ENCODE data around the gene GPR153. TPM values are rescaled to one million over a fixed set of nuclear protein-coding genes. Genes with fewer than 3 reads are reported as not detected.

The GPR153 gene
- total and polyA plus RNA-seq, 2 donors (not counting 1 experiment from before 2014, with no cell fraction given) = 0.04 to 0.20 TPM

GRCh38 chr1:6208723-6209660, 51.9 kb downstream of the GPR153 start:
- Histone ChIP-seq H3K9ac (ENCODE audit: low read length) (peak overlapping the region; percentile 39), H2AFZ (ENCODE audit: insufficient read depth, low read depth, low read length, poor library complexity, severe bottlenecking) (peak overlapping the region; percentile 54), H3K9me3 (ENCODE audit: control extremely low read depth in 1 of 3, control insufficient read depth in 2 of 3, insufficient read depth in 1 of 3, low read length in 2 of 3) (peaks cover 0 to 18% (median 0%) of the 10 kb centered on the region in 3 donors), H3K27me3 (replicated peaks in 1 of 4; ENCODE audit: control extremely low read depth in 1 of 4, control insufficient read depth in 3 of 4, insufficient read depth in 4 of 4, low read length in 3 of 4) (peaks cover 0 to 58% (median 20%) of the 10 kb centered on the region in 4 experiments), H3K79me2 (ENCODE audit: control insufficient read depth, insufficient read depth, low read length) (no peaks in the 10 kb centered on the region), H3K36me3 (replicated peaks in 1 of 2; ENCODE audit: control extremely low read depth in 1 of 2, control insufficient read depth in 1 of 2, extremely low read depth in 1 of 2, insufficient read depth in 2 of 2, low read length in 1 of 2) (no peaks in the 10 kb centered on the region), H3K27ac (ENCODE audit: low read length in 2 of 2) (no peak overlapping the region), H3K4me2 (replicated peaks; ENCODE audit: low read depth, low read length, poor library complexity, severe bottlenecking) (peak overlapping the region; percentile 74), H4K20me1 (ENCODE audit: control insufficient read depth, insufficient read depth, low read length, poor library complexity, severe bottlenecking) (no peaks in the 10 kb centered on the region), H3K4me3 (ENCODE audit: control extremely low read depth in 1 of 5, extremely low read depth in 1 of 5, insufficient read depth in 1 of 5, low read depth in 2 of 5, low read length in 4 of 5) (peak overlapping the region in 3 of 5 experiments; percentile 29 to 36 (median 36)), H3K4me1 (ENCODE audit: control insufficient read depth in 2 of 2, insufficient read depth in 2 of 2, low read length in 2 of 2) (peaks cover 44 to 52% of the 10 kb centered on the region in 2 donors)
- WGBS (ENCODE audit: insufficient coverage) = 3% methylated on average over 99 of the region's 99 CpGs
- ATAC-seq (ENCODE audit: low read depth) = peak; percentile 49
- Mint-ChIP-seq H3K9me3 (ENCODE audit: insufficient read depth) (no peaks in the 10 kb centered on the region), H3K27ac (no peak overlapping the region), H3K4me1 (peaks cover 33% of the 10 kb centered on the region), H3K27me3 (peaks cover 29% of the 10 kb centered on the region), H3K4me3 (peak overlapping the region; percentile 71)
- CTCF ChIA-PET = no interaction called here
- POLR2A ChIA-PET = interaction anchor here (0.5 kb wide), 1 partner anchor 27 kb away, joined by 3 read pairs; the partner anchor contains the start of gene ICMT
- peak; percentile 53 for DNase-seq
- intact Hi-C loops (cut with micrococcal nuclease) = loop anchor here (1.0 kb wide), 1 partner anchor 10 kb away; the partner anchor contains the start of gene RPL22
- TF ChIP-seq CTCF (IDR thresholded peaks at IDR 0.05) (peak; percentile 34), EZH2 (IDR thresholded peaks at IDR 0.05; ENCODE audit: borderline replicate concordance, insufficient read depth, low read depth, low read length, poor library complexity, severe bottlenecking) (no peak)

DNA sequence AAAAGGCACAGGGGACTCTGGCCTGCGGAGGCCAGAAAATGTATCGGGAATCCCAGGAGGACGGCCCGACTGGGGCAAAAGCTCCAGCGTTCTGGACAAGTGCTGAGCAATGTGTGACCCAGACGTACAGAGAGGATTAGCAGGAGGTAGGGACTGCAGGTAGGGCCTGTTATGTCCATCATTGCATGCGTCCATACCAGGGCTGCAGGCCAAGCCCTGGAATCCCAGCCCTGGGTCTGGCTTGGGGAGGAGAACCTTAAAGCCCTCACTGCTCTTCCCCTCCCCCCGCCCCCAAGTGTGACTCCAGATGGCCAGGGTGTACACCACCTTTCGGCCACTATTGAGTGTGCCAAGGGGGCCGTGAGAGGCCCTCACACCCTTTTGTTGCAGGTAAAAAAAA, 53.0 kb downstream of the GPR153 start:
- Mint-ChIP-seq H3K27me3 (peaks cover 26% of the 10 kb centered on the region), H3K4me3 (peak overlapping the region; percentile 71), H3K9me3 (ENCODE audit: insufficient read depth) (no peaks in the 10 kb centered on the region), H3K4me1 (peaks cover 30% of the 10 kb centered on the region), H3K27ac (no peak overlapping the region)
- Histone ChIP-seq H4K20me1 (ENCODE audit: control insufficient read depth, insufficient read depth, low read length, poor library complexity, severe bottlenecking) (no peaks in the 10 kb centered on the region), H3K4me2 (replicated peaks; ENCODE audit: low read depth, low read length, poor library complexity, severe bottlenecking) (no peak overlapping the region), H3K36me3 (replicated peaks in 1 of 2; ENCODE audit: control extremely low read depth in 1 of 2, control insufficient read depth in 1 of 2, extremely low read depth in 1 of 2, insufficient read depth in 2 of 2, low read length in 1 of 2) (no peaks in the 10 kb centered on the region), H3K4me3 (ENCODE audit: control extremely low read depth in 1 of 5, extremely low read depth in 1 of 5, insufficient read depth in 1 of 5, low read depth in 2 of 5, low read length in 4 of 5) (no peak overlapping the region), H2AFZ (ENCODE audit: insufficient read depth, low read depth, low read length, poor library complexity, severe bottlenecking) (no peak overlapping the region), H3K9ac (ENCODE audit: low read length) (no peak overlapping the region), H3K79me2 (ENCODE audit: control insufficient read depth, insufficient read depth, low read length) (no peaks in the 10 kb centered on the region), H3K27me3 (replicated peaks in 1 of 4; ENCODE audit: control extremely low read depth in 1 of 4, control insufficient read depth in 3 of 4, insufficient read depth in 4 of 4, low read length in 3 of 4) (peaks cover 0 to 58% (median 20%) of the 10 kb centered on the region in 4 experiments), H3K27ac (ENCODE audit: low read length in 2 of 2) (no peak overlapping the region), H3K4me1 (ENCODE audit: control insufficient read depth in 2 of 2, insufficient read depth in 2 of 2, low read length in 2 of 2) (peaks cover 44 to 50% of the 10 kb centered on the region in 2 donors), H3K9me3 (ENCODE audit: control extremely low read depth in 1 of 3, control insufficient read depth in 2 of 3, insufficient read depth in 1 of 3, low read length in 2 of 3) (peaks cover 0 to 18% (median 0%) of the 10 kb centered on the region in 3 donors)
- 88% methylated on average over 7 of the region's 10 CpGs for WGBS (ENCODE audit: insufficient coverage)
- TF ChIP-seq EZH2 (IDR thresholded peaks at IDR 0.05; ENCODE audit: borderline replicate concordance, insufficient read depth, low read depth, low read length, poor library complexity, severe bottlenecking) = no peak
- no peak for TF ChIP-seq CTCF (IDR thresholded peaks at IDR 0.05)
- ChIA-PET POLR2A (no interaction called here), CTCF (no interaction called here)
- ATAC-seq (ENCODE audit: low read depth) (no peak), DNase-seq (no peak)
- intact Hi-C loops (cut with micrococcal nuclease) = loop anchor here (1.0 kb wide), 1 partner anchor 9 kb away; the partner anchor contains the start of gene RPL22
